ENCODE data around the gene SNX18. TPM values are rescaled to one million over a fixed set of nuclear protein-coding genes. Genes with fewer than 3 reads are reported as not detected.

Gene SNX18
- total and polyA plus RNA-seq, 4 donors = 5.5 to 43.4 (median 35.0) TPM

DNA sequence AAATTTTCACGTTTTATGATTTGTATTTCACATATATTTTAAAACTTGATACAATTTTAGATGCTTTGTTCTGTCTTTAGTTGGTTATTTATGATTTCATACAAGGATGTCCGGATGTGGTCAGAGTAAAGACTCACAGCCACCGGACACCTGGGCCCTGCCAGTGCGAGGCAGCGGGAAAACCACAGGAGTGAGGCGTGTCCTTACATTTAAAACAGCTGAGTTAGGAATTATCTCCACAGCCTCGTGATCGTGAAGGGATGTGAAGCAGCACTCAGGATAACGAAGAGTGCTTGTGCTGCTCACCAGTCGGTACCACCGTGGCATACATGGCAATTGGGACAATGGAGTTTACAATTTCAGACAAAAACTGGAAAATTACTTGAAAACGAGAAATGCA, 14.0 kb downstream of the SNX18 start:
- WGBS, 2 donors = 63 to 68% methylated on average over 12 of the region's 12 CpGs
- Histone ChIP-seq H3K27ac (ENCODE audit: low read depth in 1 of 2, low read length in 1 of 2) (no peak overlapping the region), H3K4me1 (ENCODE audit: control insufficient read depth in 5 of 5, insufficient read depth in 5 of 5, low read length in 5 of 5) (peaks cover 13 to 26% (median 21%) of the 10 kb centered on the region in 5 donors), H3K4me3 (no peak overlapping the region), H3K27me3 (ENCODE audit: control insufficient read depth in 3 of 3, insufficient read depth in 3 of 3, low read length in 2 of 3) (no peaks in the 10 kb centered on the region), H3K9ac (ENCODE audit: insufficient read depth in 1 of 2, low read length in 2 of 2) (no peak overlapping the region), H3K9me3 (ENCODE audit: control insufficient read depth in 4 of 4, insufficient read depth in 3 of 4, low read length in 3 of 4) (no peaks in the 10 kb centered on the region), H3K36me3 (ENCODE audit: control insufficient read depth in 4 of 4, insufficient read depth in 4 of 4, low read length in 4 of 4) (peaks cover 0 to 2% (median 0%) of the 10 kb centered on the region in 4 donors)
- DNase-seq = no peak
- TF ChIP-seq, protein P1, sequence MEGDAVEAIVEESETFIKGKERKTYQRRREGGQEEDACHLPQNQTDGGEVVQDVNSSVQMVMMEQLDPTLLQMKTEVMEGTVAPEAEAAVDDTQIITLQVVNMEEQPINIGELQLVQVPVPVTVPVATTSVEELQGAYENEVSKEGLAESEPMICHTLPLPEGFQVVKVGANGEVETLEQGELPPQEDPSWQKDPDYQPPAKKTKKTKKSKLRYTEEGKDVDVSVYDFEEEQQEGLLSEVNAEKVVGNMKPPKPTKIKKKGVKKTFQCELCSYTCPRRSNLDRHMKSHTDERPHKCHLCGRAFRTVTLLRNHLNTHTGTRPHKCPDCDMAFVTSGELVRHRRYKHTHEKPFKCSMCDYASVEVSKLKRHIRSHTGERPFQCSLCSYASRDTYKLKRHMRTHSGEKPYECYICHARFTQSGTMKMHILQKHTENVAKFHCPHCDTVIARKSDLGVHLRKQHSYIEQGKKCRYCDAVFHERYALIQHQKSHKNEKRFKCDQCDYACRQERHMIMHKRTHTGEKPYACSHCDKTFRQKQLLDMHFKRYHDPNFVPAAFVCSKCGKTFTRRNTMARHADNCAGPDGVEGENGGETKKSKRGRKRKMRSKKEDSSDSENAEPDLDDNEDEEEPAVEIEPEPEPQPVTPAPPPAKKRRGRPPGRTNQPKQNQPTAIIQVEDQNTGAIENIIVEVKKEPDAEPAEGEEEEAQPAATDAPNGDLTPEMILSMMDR (IDR thresholded peaks at IDR 0.05; ENCODE audit: control extremely low read depth, extremely low read depth) = no peak
- no peak for ATAC-seq (ENCODE audit: insufficient read depth, low FRiP score)

DNA sequence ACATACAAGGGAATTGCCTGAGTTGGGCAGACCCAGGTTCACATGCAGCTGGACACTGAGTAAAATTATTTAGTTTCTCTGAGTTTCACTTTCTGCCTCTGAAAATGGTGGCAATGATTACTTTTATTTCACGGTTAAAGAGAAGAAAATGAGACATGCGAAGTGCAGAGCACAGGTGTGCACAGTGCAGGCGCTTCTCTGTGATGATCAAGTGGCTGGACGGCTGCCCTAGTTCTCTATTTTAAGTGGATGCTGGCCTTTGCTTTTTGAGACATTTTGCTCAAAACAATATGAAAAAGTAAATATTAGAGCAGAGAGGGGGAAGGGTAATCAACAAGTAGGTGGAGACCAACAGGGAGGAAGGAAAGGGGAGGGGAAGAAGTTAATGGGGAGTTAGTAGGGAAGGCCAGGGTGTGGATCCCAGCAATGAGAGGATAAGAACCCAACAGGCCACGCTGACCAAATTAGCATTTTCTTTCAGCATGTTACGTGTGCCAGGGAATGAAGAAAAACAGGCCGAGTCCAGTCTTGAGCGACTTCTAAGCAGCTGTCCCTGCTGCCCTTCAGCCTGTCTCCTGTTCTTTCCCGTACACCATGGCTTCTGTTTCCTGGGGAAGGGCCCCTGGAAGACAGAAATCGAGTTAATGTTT, 16.1 kb downstream of the SNX18 start:
- H3K9me3 ChIP-seq (ENCODE audit: control insufficient read depth in 4 of 4, insufficient read depth in 3 of 4, low read length in 3 of 4) = no peaks in the 10 kb centered on the region
- H3K36me3 ChIP-seq (ENCODE audit: control insufficient read depth in 4 of 4, insufficient read depth in 4 of 4, low read length in 4 of 4) = peaks cover 0 to 2% (median 0%) of the 10 kb centered on the region in 4 donors
- DNase-seq (peak; percentile 71 to 91 (median 79)), ATAC-seq (ENCODE audit: insufficient read depth, low FRiP score) (peak; percentile 73)
- H3K4me3 ChIP-seq = no peak overlapping the region
- 49 to 64% methylated on average over 10 of the region's 10 CpGs for WGBS, 2 donors
- H3K4me1 ChIP-seq (ENCODE audit: control insufficient read depth in 5 of 5, insufficient read depth in 5 of 5, low read length in 5 of 5) = peaks cover 13 to 29% (median 22%) of the 10 kb centered on the region in 5 donors
- TF ChIP-seq, protein P1 (IDR thresholded peaks at IDR 0.05; ENCODE audit: control extremely low read depth, extremely low read depth) = no peak
- H3K27ac ChIP-seq (ENCODE audit: low read depth in 1 of 2, low read length in 1 of 2) = peak overlapping the region; percentile 58 to 88
- H3K9ac ChIP-seq (ENCODE audit: insufficient read depth in 1 of 2, low read length in 2 of 2) = peak overlapping the region in 1 of 2 donors; percentile 59
- H3K27me3 ChIP-seq (ENCODE audit: control insufficient read depth in 3 of 3, insufficient read depth in 3 of 3, low read length in 2 of 3) = no peaks in the 10 kb centered on the region

DNA sequence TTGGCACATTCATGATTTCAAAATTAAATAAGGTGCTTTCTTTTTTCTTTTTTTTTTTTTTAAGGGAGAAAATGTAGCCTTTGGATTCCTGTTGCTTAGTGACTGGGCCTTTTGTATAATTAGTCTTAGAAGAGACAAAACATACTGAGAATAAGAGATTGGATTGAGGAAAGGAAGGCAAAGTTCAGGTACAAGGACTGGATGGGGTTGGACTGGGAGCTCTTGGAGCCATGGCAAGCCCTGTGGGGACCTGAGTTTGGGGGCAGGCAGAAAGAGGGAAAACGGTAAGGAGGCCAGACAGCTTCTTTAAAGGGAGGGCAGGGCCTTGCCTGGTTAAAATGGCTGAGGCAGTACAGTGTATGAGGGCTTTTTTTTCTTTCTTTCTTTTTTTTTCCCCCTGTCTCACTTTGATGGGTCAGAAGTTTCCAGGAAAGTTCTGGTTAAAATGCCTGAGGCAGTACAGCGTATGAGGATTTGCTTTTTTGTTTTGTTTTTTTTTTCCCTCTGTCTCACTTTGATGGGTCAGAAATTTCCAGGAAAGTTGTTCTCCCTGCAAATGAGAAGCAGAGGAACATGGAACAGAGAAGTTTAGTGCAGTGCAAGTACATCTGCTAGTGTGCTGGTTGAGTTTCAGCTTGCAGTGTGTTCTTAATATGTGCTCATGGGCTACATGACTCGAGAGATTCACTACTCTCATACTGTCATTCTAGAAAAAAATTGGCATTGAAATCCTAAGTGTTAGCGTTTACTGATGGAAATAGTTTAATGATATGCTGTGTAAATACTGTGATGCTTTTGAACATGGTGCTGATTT, 16.8 kb downstream of the SNX18 start:
- no peak overlapping the region for H3K4me3 ChIP-seq
- H3K9me3 ChIP-seq (ENCODE audit: control insufficient read depth in 4 of 4, insufficient read depth in 3 of 4, low read length in 3 of 4) = no peaks in the 10 kb centered on the region
- no peaks in the 10 kb centered on the region for H3K27me3 ChIP-seq (ENCODE audit: control insufficient read depth in 3 of 3, insufficient read depth in 3 of 3, low read length in 2 of 3)
- peaks cover 0 to 4% (median 0%) of the 10 kb centered on the region in 4 donors for H3K36me3 ChIP-seq (ENCODE audit: control insufficient read depth in 4 of 4, insufficient read depth in 4 of 4, low read length in 4 of 4)
- H3K27ac ChIP-seq (ENCODE audit: low read depth in 1 of 2, low read length in 1 of 2) = peak overlapping the region; percentile 79 to 94
- H3K4me1 ChIP-seq (ENCODE audit: control insufficient read depth in 5 of 5, insufficient read depth in 5 of 5, low read length in 5 of 5) = peaks cover 13 to 27% (median 22%) of the 10 kb centered on the region in 5 donors
- DNase-seq = no peak
- H3K9ac ChIP-seq (ENCODE audit: insufficient read depth in 1 of 2, low read length in 2 of 2) = peak overlapping the region in 1 of 2 donors; percentile 59
- 61 to 77% methylated on average over 4 of the region's 4 CpGs for WGBS, 2 donors
- ATAC-seq (ENCODE audit: insufficient read depth, low FRiP score) = no peak
- TF ChIP-seq, protein P1 (IDR thresholded peaks at IDR 0.05; ENCODE audit: control extremely low read depth, extremely low read depth) = no peak
